ENCODE data around the gene CYREN.

DNA sequence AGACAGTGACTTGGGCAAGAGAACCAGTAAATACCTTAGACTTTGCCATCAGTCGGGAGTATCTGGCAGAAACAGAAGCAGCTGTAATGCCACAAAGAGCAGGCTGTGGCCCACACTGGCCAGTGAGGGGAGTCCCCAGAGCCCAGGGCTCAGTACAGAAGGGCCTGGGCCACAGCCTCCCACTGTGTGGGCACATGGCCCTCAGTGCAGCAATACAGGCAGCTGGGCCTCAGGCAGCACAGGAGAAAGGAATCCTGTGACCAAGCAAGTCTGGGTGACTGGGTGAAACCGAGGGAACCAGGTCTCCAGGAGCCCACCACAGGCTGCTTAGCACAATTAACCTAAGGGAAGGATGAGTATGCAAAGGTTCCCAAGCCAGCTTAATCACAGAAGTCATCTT lies 26.8 kb upstream of the CYREN start:
- TF ChIP-seq, protein P1, sequence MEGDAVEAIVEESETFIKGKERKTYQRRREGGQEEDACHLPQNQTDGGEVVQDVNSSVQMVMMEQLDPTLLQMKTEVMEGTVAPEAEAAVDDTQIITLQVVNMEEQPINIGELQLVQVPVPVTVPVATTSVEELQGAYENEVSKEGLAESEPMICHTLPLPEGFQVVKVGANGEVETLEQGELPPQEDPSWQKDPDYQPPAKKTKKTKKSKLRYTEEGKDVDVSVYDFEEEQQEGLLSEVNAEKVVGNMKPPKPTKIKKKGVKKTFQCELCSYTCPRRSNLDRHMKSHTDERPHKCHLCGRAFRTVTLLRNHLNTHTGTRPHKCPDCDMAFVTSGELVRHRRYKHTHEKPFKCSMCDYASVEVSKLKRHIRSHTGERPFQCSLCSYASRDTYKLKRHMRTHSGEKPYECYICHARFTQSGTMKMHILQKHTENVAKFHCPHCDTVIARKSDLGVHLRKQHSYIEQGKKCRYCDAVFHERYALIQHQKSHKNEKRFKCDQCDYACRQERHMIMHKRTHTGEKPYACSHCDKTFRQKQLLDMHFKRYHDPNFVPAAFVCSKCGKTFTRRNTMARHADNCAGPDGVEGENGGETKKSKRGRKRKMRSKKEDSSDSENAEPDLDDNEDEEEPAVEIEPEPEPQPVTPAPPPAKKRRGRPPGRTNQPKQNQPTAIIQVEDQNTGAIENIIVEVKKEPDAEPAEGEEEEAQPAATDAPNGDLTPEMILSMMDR (optimal IDR thresholded peaks at IDR 0.05 in 1 of 3, IDR thresholded peaks at IDR 0.05 in 1 of 3, conservative IDR thresholded peaks at IDR 0.05 in 1 of 3; ENCODE audit: extremely low read depth in 1 of 3, insufficient read depth in 2 of 3, low read length in 3 of 3): no peak
- no peak for TF ChIP-seq EZH2 (IDR thresholded peaks at IDR 0.05; ENCODE audit: low read length)
